GM23338 (cell line): Measurements from ENCODE around the gene CCNL1.

Source experiments
- CREB1 ChIP-seq: fragments of 250-450 bp; sonication (Bioruptor Pico); IDR thresholded peaks from 2 replicates; pipeline ENCODE4 v1.5.0; 2020; ENCODE audit warnings: low read depth, mild to moderate bottlenecking, moderate library complexity
- CTCF ChIP-seq, 2 experiments: fragments of 200-600 bp in 1 of 2; sonication (generic) in 1 of 2; conservative IDR thresholded peaks; 2 replicates each; pipeline versions ENCODE4 v1.5.1 to v1.6.1; 2016 to 2017; ENCODE audit warnings: antibody characterized with exemption in 2 of 2, low read depth in 2 of 2, mild to moderate bottlenecking in 2 of 2, moderate library complexity in 1 of 2
- ETS1 ChIP-seq: IDR thresholded peaks from 2 replicates; pipeline ENCODE4 v1.6.1; 2016; ENCODE audit warnings: antibody characterized with exemption
- EZH2 ChIP-seq: fragments of 200-600 bp; sonication (generic); IDR thresholded peaks from one replicate; pipeline ENCODE4 v1.8.0; 2017; ENCODE audit warnings: antibody characterized with exemption, mild to moderate bottlenecking, low read depth; ENCODE audit not compliant: unreplicated experiment
- EZH2phosphoT487 ChIP-seq: fragments of 200-600 bp; sonication (generic); IDR thresholded peaks from one replicate; pipeline ENCODE4 v1.8.1; 2018; ENCODE audit warnings: antibody characterized with exemption; ENCODE audit not compliant: unreplicated experiment
- NANOG ChIP-seq: IDR thresholded peaks from 2 replicates; pipeline ENCODE4 v1.6.1; 2016; ENCODE audit warnings: antibody characterized with exemption, borderline replicate concordance
- POLR2AphosphoS5 ChIP-seq: IDR thresholded peaks from 2 replicates; pipeline ENCODE4 v1.6.1; 2016; ENCODE audit warnings: antibody characterized with exemption, low read depth
- REST ChIP-seq: IDR thresholded peaks from one replicate; pipeline ENCODE4 v1.6.1; 2018; ENCODE audit warnings: antibody characterized with exemption; ENCODE audit not compliant: unreplicated experiment
- ZNF462 ChIP-seq: fragments of 250-450 bp; sonication (Bioruptor Pico); IDR thresholded peaks from 2 replicates; pipeline ENCODE4 v1.5.0; 2020; ENCODE audit warnings: mild to moderate bottlenecking, moderate library complexity

- TF ChIP-seq CTCF (conservative IDR thresholded peaks at IDR 0.05; ENCODE audit: low read depth in 2 of 2) (no peak), REST (no peak), EZH2 (no peak), EZH2phosphoT487 (no peak), ZNF462 (CRISPR knock-in tag) (no peak), NANOG (no peak), ETS1 (no peak), CREB1 (no peak), POLR2AphosphoS5 (no peak)
These were observed 10.7 kb downstream of the CCNL1 start for GRCh38 chr3:157149136-157149696.
